ENCODE data around the gene TMEM101. TPM values are rescaled to one million over a fixed set of nuclear protein-coding genes. Genes with fewer than 3 reads are reported as not detected.
"Not testable (repeated sequence)": the region's sequence is repeated elsewhere in the genome, so short reads cannot be mapped to it uniquely, and the experiment has no call there.

The TMEM101 gene
- total RNA-seq, 1 experiment from 2014 or later = 32.1 TPM

- H3K27me3 Mint-ChIP-seq (ENCODE audit: low read depth); DNase-seq (ENCODE audit: low spot score); ATAC-seq; POLR2A ChIA-PET; H3K9me3 Mint-ChIP-seq; H3K4me3 Mint-ChIP-seq: not testable (repeated sequence)
- CTCF ChIA-PET = interaction anchor here (0.7 kb wide), 1 partner anchor 37 kb away, joined by 4 read pairs; no protein-coding TSS in a partner anchor
- peak overlapping the region; percentile 57; the same call in 1 of the 2 replicates for H3K27ac Mint-ChIP-seq
- peaks cover 37% of the 10 kb centered on the region for H3K36me3 Mint-ChIP-seq
- H3K4me1 Mint-ChIP-seq = peaks cover 16% of the 10 kb centered on the region
Measured at GRCh38 chr17:44046893-44047292, 32.1 kb upstream of the TMEM101 start.

- 0 out of 2 replicates have a peak, but pooled peaks cover 3% of the 10 kb centered on the region for H3K9me3 Mint-ChIP-seq
- H3K4me1 Mint-ChIP-seq = peaks cover 16% of the 10 kb centered on the region
- H3K27me3 Mint-ChIP-seq (ENCODE audit: low read depth) = no peaks in the 10 kb centered on the region
- H3K27ac Mint-ChIP-seq = no peak overlapping the region; the same call in 1 of the 2 replicates
- no peak overlapping the region for H3K4me3 Mint-ChIP-seq
- ChIA-PET POLR2A (no interaction called here), CTCF (interaction anchor here (0.6 to 0.7 kb wide), 2 partner anchors 52 to 62 kb away, joined by 3 read pairs; no protein-coding TSS in a partner anchor)
- H3K36me3 Mint-ChIP-seq = peaks cover 28% of the 10 kb centered on the region
- ATAC-seq (no peak), DNase-seq (ENCODE audit: low spot score) (no peak)
- TF ChIP-seq ZNF416 (CRISPR knock-in tag; IDR thresholded peaks at IDR 0.05) (no peak), ZNF532 (CRISPR knock-in tag; IDR thresholded peaks at IDR 0.05; ENCODE audit: borderline replicate concordance) (no peak), ZNF425 (CRISPR knock-in tag; conservative IDR thresholded peaks at IDR 0.05) (no peak), ZNF423 (CRISPR knock-in tag; IDR thresholded peaks at IDR 0.05) (no peak), KAT7 (CRISPR knock-in tag; IDR thresholded peaks at IDR 0.05; ENCODE audit: borderline replicate concordance) (no peak), ESRRA (CRISPR knock-in tag; IDR thresholded peaks at IDR 0.05; ENCODE audit: borderline replicate concordance) (no peak), SOX15 (CRISPR knock-in tag; IDR thresholded peaks at IDR 0.05) (no peak), SMAD3 (CRISPR knock-in tag; IDR thresholded peaks at IDR 0.05; ENCODE audit: borderline replicate concordance) (no peak), GRHL2 (CRISPR knock-in tag; IDR thresholded peaks at IDR 0.05; ENCODE audit: insufficient replicate concordance, severe bottlenecking) (no peak), PREB (CRISPR knock-in tag; IDR thresholded peaks at IDR 0.05; ENCODE audit: borderline replicate concordance) (no peak), HMGXB4 (CRISPR knock-in tag; IDR thresholded peaks at IDR 0.05) (no peak), E2F1 (CRISPR knock-in tag; IDR thresholded peaks at IDR 0.05) (no peak), ARID4B (CRISPR knock-in tag; IDR thresholded peaks at IDR 0.05; ENCODE audit: borderline replicate concordance) (no peak), EMX1 (CRISPR knock-in tag; IDR thresholded peaks at IDR 0.05) (no peak), E2F5 (CRISPR knock-in tag; IDR thresholded peaks at IDR 0.05) (no peak)
Measured at GRCh38 chr17:44045486-44045885, 30.7 kb upstream of the TMEM101 start.

All from WTC11 (cell line).